Ammon's horn (tissue), 1 donor: ENCODE data around the gene SNX5.
A peak's percentile ranks its signal among the peaks of the same experiment; 100 is the strongest.

Experiments used
- DNase-seq: peaks from one replicate; pipeline ENCODE4 v3.0.0-alpha.2; 2016; ENCODE audit warnings: low spot score

The SNX5 gene

GRCh38 chr20:17940224-17940971 lies 28.2 kb downstream of the SNX5 start:
- no peak for DNase-seq

GRCh38 chr20:17939622-17940223 lies 28.9 kb downstream of the SNX5 start:
- DNase-seq: no peak

- DNase-seq: peak; percentile 77
Observed at GRCh38 chr20:17938871-17939619, 29.5 kb downstream of the SNX5 start.

GRCh38 chr20:17936761-17937732 lies 31.5 kb downstream of the SNX5 start:
- DNase-seq: no peak

- DNase-seq: no peak
Observed at GRCh38 chr20:17936286-17936760, 32.3 kb downstream of the SNX5 start.

GRCh38 chr20:17935761-17936160 lies 32.8 kb downstream of the SNX5 start:
- DNase-seq: no peak

GRCh38 chr20:17935186-17935585 lies 33.4 kb downstream of the SNX5 start:
- no peak for DNase-seq

GRCh38 chr20:17934141-17934862 lies 34.3 kb downstream of the SNX5 start:
- DNase-seq: no peak

- DNase-seq: no peak
Observed at GRCh38 chr20:17933711-17934110, 34.9 kb downstream of the SNX5 start.

GRCh38 chr20:17933121-17933520 lies 35.5 kb downstream of the SNX5 start:
- no peak for DNase-seq

GRCh38 chr20:17932396-17932795 lies 36.2 kb downstream of the SNX5 start:
- no peak for DNase-seq

- DNase-seq: no peak
Observed at GRCh38 chr20:17931513-17931912, 37.1 kb downstream of the SNX5 start.

- no peak for DNase-seq
Observed at GRCh38 chr20:17928633-17929311, 39.8 kb downstream of the SNX5 start.

GRCh38 chr20:17928211-17928611 lies 40.4 kb downstream of the SNX5 start:
- no peak for DNase-seq

- no peak for DNase-seq
Observed at GRCh38 chr20:17925940-17926300, 42.7 kb downstream of the SNX5 start.

GRCh38 chr20:17925141-17925939 lies 43.3 kb downstream of the SNX5 start:
- DNase-seq: no peak

- no peak for DNase-seq
Observed at GRCh38 chr20:17921774-17922173, 46.8 kb downstream of the SNX5 start.

GRCh38 chr20:17919149-17919548 lies 49.4 kb downstream of the SNX5 start:
- DNase-seq: no peak

GRCh38 chr20:17917832-17918618 lies 50.6 kb downstream of the SNX5 start:
- no peak for DNase-seq
